GM19463 (cell line): ENCODE measurements around the gene ATXN1.
"Not testable (repeated sequence)": the region's sequence is repeated elsewhere in the genome, so short reads cannot be mapped to it uniquely, and the experiment has no call there.

ENCODE experiments used
- ATAC-seq: cut with Tn5 transposase; IDR thresholded peaks from one replicate; pipeline ENCODE4 v1.9.1; 2021; ENCODE audit warnings: mild to moderate bottlenecking, moderate library complexity; ENCODE audit not compliant: unreplicated experiment

The ATXN1 gene

DNA sequence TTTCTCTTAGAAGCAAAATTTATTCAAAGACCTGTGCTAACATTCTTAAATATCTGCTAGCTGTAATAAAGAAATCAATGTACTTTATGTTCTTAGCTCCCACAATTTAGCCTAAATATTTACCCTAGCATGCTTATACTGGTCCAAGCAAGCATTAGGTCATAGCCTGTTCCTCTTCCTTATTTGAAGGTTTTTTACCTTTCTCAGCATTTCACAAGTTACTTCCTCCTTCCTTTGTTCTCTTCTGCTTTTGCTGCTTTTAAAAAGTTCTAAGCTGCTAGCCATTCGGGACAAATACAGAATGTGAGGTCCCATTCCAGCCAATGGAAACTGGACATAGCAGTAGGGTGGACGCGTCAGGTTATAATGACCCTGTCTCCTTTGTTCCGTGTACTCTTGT, 354.7 kb downstream of the ATXN1 start:
- ATAC-seq, result not testable (repeated sequence)

DNA sequence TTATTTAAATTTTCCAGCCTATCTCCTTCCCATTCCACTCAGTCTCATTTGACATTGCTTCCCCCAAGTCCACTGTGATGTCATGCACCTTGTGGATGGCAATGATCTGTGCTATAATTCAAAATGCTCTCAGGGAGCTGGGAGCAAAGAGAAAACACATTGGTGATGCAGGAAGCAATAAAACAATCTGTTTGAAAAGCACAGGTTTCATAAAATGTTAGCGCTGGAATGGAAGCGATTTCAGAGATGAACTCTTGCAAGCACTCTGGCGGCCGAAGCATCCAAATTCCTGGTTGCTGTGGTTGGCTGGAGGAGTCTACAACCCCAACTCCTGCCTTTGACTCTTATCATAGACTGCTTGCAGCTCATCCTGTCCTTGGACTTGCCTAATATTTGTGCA, 355.9 kb downstream of the ATXN1 start:
- ATAC-seq, result no peak

DNA sequence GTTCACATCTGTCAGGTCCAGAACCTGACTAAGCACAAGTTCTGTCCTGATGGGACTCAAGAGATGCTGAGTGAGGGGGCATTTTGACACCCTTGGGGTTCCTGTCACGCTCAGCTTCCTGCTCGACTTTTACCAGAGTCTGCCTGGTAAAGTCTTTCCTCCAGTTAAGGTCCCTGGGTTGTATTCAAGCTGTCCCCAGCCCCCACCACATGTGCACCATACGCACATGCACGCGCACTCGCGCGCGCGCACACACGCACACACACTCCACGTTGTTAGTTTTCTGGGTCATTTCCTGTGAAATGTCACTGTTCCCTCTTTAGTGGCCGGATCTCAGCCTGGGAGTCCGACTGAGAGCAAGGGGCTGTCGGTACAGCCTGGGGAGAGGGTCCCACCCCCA, 356.8 kb downstream of the ATXN1 start:
- ATAC-seq, result no peak

DNA sequence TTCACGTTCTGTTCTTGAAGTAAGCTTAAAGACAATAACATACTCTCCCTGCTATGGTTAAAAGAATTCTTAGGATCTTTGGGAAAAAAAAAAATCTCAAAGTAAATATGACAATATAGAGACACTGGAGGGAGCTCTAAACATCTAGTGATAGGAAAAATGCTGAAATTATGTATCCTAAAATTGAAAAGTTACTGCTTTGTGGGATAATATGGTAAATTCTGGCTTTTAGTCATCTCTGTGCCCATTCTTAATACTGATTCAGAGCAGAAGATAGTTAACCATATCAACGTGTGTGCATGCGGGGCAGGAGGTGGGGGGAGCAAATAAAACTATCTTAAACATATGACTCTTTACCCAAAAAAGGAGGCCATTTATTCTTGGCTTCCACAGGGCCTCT, 357.4 kb downstream of the ATXN1 start:
- no peak for ATAC-seq

DNA sequence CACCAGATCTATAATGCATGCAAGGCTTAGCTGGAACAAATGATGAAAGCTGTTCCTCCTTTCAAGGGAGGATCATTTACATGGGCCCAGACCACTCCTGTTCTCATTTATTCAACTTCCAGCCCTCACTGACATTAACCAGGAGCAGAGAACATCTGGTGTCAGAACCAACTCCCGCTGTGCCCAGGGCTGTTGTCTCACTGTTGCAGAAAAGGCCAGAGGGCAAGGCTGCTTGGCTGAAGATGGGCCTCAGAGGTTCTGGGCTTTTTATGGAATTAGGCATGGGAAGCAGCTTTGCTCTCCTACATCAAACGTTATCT, 358.7 kb downstream of the ATXN1 start:
- ATAC-seq, result no peak

DNA sequence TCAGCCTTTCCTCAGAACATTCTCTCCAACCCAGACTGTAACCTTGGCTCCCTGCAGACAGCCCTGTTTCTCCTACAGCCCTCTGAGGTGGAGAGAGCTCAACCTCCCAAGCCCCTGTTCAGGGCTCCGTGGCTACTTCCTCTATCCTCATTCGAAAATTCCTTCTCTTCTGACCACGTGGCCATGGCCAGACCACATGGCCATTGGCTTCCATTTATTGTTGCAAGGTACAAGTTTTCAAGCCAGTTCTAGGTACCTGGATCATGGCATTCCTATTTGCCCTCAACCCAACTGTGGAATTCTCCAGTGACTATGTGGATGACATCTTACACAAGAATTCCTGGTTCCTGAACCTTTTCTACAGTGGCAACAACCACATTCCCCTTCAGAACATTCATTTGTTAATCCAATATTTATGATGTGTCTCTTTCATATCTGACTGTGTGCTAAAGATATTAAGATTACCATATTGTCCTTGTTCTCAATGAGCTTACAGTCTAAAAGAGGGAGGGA, 361.0 kb downstream of the ATXN1 start:
- ATAC-seq, result no peak

DNA sequence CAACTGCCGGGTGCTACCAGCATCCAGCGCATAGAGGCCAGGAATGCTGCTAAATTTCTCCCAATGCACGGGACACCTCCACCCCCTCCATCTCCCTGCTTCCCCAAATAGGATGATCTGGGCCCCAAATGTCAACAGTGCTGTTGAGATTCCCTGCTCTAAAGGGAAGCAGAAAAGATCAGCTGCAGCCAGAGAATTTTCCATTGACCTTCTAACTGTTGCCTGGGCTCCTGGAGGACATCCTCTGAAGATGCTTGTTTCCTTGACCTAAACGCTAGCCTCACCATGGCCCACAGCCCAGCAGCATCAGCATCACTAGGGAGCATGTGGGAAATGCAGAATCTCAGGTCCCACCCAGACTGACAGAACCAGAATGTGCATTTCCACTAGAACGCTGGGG, 361.6 kb downstream of the ATXN1 start:
- ATAC-seq, result no peak

DNA sequence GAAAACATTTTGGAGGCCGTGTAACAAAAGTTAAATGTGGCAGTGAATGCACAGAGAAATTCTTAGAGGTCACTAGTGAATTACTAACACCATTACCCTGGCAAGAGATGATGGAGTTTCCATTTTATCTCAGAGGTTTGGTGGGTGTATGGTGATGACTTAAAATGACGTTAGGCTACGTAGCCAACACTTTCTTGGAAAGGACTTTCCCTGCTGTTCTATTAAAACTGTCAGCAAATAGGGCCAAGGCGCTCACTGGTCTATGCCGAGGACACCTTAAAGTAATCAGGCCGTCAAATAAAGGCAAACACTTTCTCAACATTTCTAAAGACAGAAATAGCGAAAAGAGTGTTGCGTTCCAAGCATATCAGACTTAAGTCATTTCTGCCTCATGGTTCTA, 362.1 kb downstream of the ATXN1 start:
- ATAC-seq, result no peak

DNA sequence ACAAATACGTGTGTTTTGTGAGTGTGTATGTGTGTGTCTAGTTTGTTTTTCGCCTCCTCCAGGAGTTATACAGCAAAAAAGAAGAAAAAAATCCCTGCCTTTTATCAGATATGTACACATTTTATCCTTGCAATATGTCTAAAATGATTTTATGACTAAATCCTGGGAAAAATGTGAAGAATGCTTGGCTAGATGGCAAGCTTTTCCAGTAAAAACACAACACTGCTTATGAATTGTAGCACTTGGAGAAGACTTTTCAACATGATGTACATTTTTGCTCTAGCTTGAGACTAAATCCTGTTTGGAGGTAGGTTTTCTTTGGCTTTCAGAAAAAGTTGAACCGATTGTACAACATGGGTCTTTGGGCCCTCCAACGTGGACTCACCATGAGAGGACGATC, 362.7 kb downstream of the ATXN1 start:
- ATAC-seq, result no peak

DNA sequence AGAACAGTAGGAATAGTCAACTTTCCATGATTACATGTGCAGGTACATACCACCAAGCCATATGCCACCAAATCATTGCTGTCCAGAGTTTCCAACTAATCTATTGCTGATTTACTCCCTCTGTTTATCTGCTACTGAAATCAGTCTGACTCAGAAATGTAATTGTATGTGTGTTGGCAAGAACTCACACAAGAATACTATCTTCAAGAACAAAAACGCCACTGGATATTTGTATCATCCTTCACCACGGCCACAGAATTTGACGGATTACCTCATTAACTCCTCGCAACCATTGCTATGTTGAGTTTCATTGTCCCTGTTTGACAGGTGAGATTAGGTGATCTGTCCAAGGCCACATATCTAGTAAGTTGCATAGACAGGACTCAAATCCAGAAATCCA, 363.6 kb downstream of the ATXN1 start:
- no peak for ATAC-seq

DNA sequence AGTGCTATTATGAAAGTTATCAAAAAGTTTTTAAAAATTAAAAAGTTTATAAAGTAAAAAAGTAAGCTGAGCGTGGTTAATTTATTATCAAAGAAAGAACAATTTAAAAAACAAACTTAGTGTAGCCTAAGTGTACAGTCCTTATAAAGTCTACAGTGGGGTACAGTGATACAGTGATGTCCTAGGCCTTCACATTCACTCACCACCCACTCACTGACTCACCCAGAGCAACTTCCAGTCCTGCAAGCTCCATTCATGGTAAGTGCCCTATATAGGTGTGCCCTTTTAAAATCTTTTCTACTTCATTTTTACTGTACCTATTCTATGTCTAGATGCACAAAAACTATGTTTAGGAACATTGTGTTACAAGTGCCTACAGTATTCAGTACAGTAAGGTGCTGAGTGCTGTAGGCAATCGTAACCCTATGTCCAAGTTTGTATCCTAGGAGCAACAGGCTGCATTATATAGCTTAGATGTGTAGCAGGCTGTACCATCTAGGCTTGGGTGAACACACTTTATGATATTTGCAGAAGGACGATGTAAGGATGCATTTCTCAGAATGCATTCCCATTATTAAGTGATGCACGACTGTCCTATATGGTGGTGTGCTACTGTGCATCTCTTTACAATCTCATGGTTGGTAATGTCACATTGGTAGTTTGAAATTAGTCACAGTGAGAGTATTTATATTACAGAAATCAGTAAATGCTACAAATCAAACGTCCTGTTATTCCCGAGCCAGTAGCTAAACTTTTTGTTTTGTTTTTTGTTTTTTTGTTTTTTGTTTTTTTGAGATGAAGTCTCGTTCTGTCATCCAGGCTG, 364.6 kb downstream of the ATXN1 start:
- no peak for ATAC-seq

DNA sequence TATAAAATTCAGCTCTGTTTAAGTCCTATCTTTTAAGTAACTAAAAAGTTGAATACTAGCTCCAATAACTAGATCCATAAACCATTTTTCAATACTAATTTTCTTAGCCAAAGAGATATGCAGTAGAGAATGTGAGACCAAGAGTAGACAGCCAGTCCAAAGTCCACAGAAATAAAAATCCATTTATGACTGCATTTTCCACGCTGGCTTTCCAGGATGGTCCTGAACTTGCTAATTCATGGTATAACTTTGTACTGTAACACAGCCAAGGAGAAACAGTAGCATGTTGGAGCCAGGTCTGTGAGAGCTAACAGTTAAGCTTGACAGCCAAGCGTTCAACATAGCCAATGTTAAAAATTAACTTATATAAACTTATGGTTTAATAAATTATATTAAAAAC, 366.6 kb downstream of the ATXN1 start:
- ATAC-seq, result no peak

DNA sequence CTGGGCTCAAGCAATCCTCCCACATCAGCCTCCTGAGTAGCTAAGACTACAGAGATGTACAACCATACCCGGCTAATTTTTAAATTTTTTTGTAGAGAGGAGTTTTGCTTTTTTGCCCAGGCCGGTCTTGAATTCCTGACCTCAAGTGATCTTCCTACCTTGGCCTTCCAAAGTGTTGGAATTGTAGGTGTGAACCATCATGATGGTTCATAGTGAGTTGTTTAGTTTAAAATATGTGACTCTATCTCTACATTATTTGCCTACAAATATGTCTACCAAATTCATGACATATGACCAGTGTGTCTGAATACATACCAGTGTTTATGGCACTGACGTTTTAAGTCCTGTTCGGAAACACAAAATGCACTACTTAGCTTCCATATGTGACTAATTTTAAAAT, 367.9 kb downstream of the ATXN1 start:
- ATAC-seq, result no peak

DNA sequence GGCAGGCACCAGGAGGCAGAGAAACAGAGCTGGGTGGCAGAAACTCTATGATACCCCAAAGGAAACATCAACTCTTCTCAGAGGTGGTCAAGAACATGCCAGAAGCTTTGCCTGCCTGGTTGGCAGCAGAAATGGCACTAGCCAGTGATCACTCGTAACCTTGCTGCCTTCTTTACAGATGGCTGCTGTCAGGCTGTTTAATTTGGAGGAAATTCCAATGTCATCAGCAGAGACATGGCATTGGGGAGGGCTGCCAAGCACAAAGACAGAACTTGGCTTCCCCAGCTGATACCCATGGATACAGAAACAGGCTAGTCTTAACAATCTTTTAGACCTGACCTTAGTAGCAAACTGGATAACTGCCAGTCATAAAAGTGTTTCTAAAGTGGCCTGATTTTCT, 369.2 kb downstream of the ATXN1 start:
- ATAC-seq, result no peak

DNA sequence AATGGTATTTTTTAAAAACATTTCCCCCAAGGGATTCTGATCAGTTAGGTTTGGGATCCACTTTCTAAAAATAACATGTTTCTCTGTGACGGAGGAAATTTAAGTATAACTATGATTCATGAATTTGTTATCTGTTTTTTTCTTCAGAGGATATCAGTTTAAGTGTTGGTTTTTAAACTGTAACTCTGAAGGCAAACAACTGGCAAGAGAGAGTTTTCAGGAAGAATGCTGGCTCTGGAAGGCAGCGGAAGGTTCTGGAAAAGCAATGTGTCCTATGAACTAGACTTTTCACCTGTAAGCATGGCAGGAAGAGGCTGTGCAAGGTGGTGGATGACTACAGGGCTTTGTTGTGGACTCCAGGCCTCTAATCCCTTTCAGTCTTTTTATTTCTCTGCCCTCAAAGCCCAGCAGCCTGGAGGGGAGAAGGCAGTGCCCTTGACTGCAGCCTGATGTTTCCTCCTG, 369.8 kb downstream of the ATXN1 start:
- ATAC-seq, result no peak

DNA sequence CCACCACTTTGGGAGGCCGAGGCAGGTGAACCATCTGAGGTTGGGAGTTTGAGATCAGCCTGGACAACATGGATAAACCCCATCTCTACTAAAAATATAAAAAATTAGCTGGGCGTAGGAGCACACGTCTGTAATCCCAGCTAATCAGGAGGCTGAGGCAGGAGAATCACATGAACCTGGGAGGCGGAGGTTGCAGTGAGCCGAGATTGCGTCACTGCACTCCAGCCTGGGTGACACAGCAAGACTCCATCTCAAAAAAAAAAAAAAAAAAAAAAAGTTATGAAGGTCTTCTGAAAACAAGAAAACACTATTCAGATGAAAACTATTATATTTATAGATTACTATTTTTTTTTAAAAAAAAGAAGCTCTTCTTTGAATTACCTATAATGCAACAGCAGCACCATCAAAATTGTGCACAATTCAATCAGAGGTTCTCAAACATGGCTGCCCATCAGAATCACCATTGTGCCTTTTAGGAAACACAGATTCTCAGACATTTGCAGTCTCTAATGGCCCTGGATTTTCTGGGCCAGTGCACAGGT, 370.3 kb downstream of the ATXN1 start:
- not testable (repeated sequence) for ATAC-seq

DNA sequence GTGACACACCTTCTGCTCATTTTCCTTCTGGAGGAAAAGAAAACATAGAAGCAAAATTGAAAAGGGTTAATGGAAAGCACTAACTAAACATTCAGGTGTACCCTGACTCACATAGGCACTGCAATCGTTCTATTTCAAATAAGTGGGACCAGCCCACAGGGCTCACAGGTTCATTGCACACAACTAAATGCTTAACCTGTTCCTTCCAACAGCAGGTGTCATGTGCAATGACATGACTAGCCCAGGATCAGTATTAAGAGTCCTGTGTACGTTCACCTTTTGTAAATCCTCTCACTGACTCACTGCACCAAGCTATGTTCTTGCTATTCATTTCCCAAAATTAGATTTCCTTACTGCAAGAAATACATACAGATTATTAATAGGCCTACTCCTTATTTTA, 371.6 kb downstream of the ATXN1 start:
- ATAC-seq, result no peak

DNA sequence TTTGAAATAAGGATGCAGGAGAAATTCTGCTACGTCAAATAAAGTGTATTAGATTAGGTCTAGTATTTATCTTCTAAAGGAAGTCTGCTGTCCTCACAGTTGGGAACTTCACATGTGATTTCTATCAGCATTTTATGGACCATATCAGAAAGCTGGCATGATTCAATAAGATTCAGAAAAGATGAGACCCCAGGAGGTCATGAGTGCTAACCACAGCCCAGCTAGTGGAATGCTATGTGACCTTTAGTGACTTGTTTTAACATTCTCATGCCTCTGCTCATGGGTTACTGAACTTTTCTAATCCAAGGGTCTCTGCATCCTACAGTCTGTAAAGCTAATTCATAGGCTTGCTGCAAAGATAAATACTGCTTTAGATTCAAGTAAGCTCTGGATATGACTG, 372.8 kb downstream of the ATXN1 start:
- ATAC-seq, result no peak

DNA sequence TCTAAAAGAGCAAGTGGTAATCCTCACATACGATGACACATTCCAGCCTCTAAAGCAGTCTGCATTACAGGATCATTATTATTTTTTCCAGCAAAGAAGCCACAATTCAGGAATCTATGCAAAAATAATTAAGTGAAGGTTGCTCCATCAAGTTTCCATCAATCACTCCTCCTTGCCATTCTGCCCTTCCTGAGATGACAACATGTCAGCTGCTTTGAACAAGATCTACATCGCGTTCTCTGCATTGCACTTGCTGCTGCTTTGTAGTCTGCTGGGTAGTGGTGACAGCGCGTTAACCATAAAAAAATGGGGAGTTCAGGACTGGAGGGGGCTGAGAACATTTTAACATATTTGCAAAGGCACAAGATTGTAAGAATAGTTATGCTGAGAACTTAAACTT, 375.2 kb downstream of the ATXN1 start:
- no peak for ATAC-seq

DNA sequence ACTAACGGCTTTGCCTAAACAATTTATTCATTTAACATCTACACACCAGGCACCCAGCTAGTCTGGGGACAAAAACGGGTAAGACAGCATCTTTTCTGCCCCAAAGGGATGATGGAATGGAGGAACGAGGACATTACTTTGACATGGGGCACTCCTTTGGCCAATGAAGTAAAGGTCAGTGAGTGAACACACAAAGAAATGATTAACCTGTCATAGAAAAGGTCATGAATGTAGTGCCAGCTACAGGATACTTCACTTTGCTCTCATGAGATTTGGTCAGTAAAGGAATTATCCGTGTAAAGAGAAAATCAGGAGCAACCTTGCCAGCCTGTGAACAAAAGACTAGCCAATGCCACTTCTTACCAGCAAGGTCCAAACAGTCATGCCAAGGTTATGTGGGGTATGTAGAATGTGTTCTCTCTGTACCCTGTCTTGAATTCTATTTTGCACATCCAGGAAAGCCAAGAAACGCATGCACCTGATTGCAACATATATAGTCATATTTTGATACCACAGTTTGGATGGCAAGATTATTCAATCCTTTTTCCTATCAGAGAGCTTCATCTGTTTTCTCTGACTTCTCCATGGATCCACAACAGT, 377.6 kb downstream of the ATXN1 start:
- no peak for ATAC-seq

DNA sequence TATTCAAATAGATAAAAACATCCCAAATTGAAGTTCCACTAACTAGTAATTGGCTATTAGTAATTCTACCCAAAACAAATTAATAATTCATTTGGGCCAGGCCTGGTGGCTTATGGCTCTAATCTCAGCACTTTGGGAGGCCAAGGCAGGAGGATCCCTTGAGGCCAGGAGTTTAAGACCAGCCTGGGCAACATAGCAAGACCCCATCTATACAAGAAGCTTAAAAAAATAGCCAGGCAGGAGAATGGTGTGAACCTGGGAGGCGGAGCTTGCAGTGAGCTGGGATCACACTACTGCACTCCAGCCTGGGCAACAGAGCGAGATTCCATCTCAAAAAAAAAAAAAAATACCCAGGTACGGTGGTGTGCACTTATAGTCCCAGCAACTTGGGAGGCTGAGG, 379.3 kb downstream of the ATXN1 start:
- ATAC-seq, result not testable (repeated sequence)

DNA sequence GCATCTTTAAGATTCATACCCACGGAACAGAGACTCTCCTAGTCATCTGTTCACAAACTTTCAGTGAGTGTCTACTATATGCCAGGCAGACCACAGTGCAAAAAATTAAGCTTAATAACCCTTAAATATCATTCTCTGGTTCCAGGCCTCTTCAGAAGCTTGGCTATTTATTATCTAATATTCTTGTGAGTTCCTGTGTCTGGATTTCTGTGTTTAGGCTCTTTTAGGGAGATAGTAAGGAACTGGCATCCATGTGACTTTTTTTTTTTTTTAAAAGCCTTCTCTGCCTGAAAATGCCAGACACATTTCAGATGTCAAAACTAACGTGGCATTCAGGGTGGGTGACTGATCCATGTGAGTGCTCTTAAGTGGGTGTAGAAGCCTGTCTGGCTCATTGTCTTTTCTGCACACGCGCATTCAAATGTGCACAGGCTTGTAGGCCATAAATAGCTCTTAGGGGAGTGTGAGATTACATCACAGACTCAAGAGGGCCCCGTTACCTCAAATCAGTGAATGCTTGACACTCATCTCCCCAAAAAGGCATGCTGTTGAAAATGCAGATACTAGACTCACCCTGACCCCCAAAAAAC, 380.9 kb downstream of the ATXN1 start:
- ATAC-seq, result no peak
